Mesenchymal stem cell (in vitro differentiated cells and primary cell): ENCODE data around the gene INHBC.

Experiments
- DNase-seq: peaks from one replicate; pipeline ENCODE4 v3.0.0-alpha.2; 2013
- H2AFZ ChIP-seq: one replicate; pipeline ENCODE4 v1.6.1; 2013; ENCODE audit warnings: low read depth, mild to moderate bottlenecking, control low read depth, inconsistent platforms, low read length, moderate library complexity
- H2AK5ac ChIP-seq: 2 replicates; pipeline ENCODE4 v1.6.1; 2013; ENCODE audit warnings: low read length, moderate library complexity, mild to moderate bottlenecking, inconsistent platforms; ENCODE audit not compliant: severe bottlenecking
- H2BK120ac ChIP-seq: one replicate; pipeline ENCODE4 v1.6.1; 2013; ENCODE audit warnings: low read depth, mild to moderate bottlenecking, inconsistent platforms, low read length, moderate library complexity
- H2BK12ac ChIP-seq, 2 experiments: one replicate each; pipeline ENCODE4 v1.6.1; 2013; ENCODE audit warnings: inconsistent platforms in 2 of 2, low read length in 2 of 2, mild to moderate bottlenecking in 2 of 2, moderate library complexity in 2 of 2, control low read depth in 1 of 2
- H2BK15ac ChIP-seq: one replicate; pipeline ENCODE4 v1.6.1; 2013; ENCODE audit warnings: mild to moderate bottlenecking, low read depth, inconsistent platforms; ENCODE audit not compliant: poor library complexity, severe bottlenecking
- H2BK5ac ChIP-seq: 2 replicates; pipeline ENCODE4 v1.6.1; 2013; ENCODE audit warnings: low read depth, mild to moderate bottlenecking, low read length, control low read depth, inconsistent platforms; ENCODE audit not compliant: poor library complexity, severe bottlenecking
- H3K14ac ChIP-seq, 2 experiments: one replicate each; pipeline ENCODE4 v1.6.1; 2013; ENCODE audit warnings: inconsistent platforms in 2 of 2, low read length in 2 of 2, control low read depth in 1 of 2, mild to moderate bottlenecking in 1 of 2, moderate library complexity in 1 of 2
- H3K18ac ChIP-seq, 2 experiments: one replicate each; pipeline ENCODE4 v1.6.1; 2013; ENCODE audit warnings: inconsistent platforms in 2 of 2, low read length in 2 of 2, control low read depth in 1 of 2, low read depth in 1 of 2, mild to moderate bottlenecking in 1 of 2
- H3K23ac ChIP-seq, 2 experiments: one replicate each; pipeline ENCODE4 v1.6.1; 2013; ENCODE audit warnings: inconsistent platforms in 2 of 2, low read length in 2 of 2, mild to moderate bottlenecking in 2 of 2, moderate library complexity in 2 of 2, control low read depth in 1 of 2
- H3K27ac ChIP-seq: 2 replicates; pipeline ENCODE4 v1.5.1; 2013; ENCODE audit warnings: mild to moderate bottlenecking, moderate library complexity, low read length, control low read depth, inconsistent platforms; ENCODE audit not compliant: poor library complexity, severe bottlenecking
- H3K27me3 ChIP-seq, 2 experiments: 2 replicates each; pipeline versions ENCODE4 v1.6.1 to v1.7.0; 2013; ENCODE audit warnings: low read length in 2 of 2, mild to moderate bottlenecking in 2 of 2, moderate library complexity in 2 of 2, control low read depth in 1 of 2, inconsistent platforms in 1 of 2; ENCODE audit not compliant: control insufficient read depth in 1 of 2, insufficient read depth in 1 of 2
- H3K36me3 ChIP-seq, 2 experiments: 2 replicates each; pipeline versions ENCODE4 v1.6.1 to v1.7.0; 2013; ENCODE audit warnings: low read length in 2 of 2, control low read depth in 1 of 2, inconsistent platforms in 1 of 2, low read depth in 1 of 2, mild to moderate bottlenecking in 1 of 2; ENCODE audit not compliant: insufficient read depth in 2 of 2, control insufficient read depth in 1 of 2
- H3K4ac ChIP-seq, 2 experiments: one replicate each; pipeline ENCODE4 v1.6.1; 2013; ENCODE audit warnings: inconsistent platforms in 2 of 2, low read length in 2 of 2, mild to moderate bottlenecking in 2 of 2, moderate library complexity in 2 of 2, control low read depth in 1 of 2, low read depth in 1 of 2
- H3K4me1 ChIP-seq: 2 replicates; pipeline ENCODE4 v1.6.1; 2013; ENCODE audit warnings: low read depth, low read length, control low read depth; ENCODE audit not compliant: control insufficient read depth, insufficient read depth
- H3K4me2 ChIP-seq: 2 replicates; pipeline ENCODE4 v1.6.1; 2013; ENCODE audit warnings: low read length, mild to moderate bottlenecking, inconsistent platforms; ENCODE audit not compliant: poor library complexity, severe bottlenecking
- H3K4me3 ChIP-seq, 2 experiments: 2 replicates each; pipeline versions ENCODE4 v1.5.1 to v1.7.0; 2013; ENCODE audit warnings: low read length in 2 of 2, mild to moderate bottlenecking in 2 of 2, control low read depth in 1 of 2, low read depth in 1 of 2; ENCODE audit not compliant: insufficient read depth in 1 of 2
- H3K79me1 ChIP-seq: replicated peaks from 2 replicates; pipeline ENCODE4 v1.6.1; 2013; ENCODE audit warnings: mild to moderate bottlenecking, control low read depth, low read length, inconsistent platforms; ENCODE audit not compliant: poor library complexity, severe bottlenecking
- H3K9ac ChIP-seq: 2 replicates; pipeline ENCODE4 v1.7.0; 2013; ENCODE audit warnings: mild to moderate bottlenecking, low read length, moderate library complexity
- H3K9me3 ChIP-seq: 2 replicates; pipeline ENCODE4 v1.7.0; 2013; ENCODE audit warnings: mild to moderate bottlenecking, low read length; ENCODE audit not compliant: control insufficient read depth
- H4K8ac ChIP-seq: one replicate; pipeline ENCODE4 v1.6.1; 2013; ENCODE audit warnings: inconsistent platforms, mild to moderate bottlenecking, low read length, moderate library complexity
- H4K91ac ChIP-seq: one replicate; pipeline ENCODE4 v1.6.1; 2013; ENCODE audit warnings: mild to moderate bottlenecking, low read length, inconsistent platforms
- WGBS: methylation state at CpG from one replicate; pipeline ENCODE4 v1.1.7; 2013; ENCODE audit warnings: mixed read lengths; 5-methylcytosine and 5-hydroxymethylcytosine counted together

INHBC gene

DNA sequence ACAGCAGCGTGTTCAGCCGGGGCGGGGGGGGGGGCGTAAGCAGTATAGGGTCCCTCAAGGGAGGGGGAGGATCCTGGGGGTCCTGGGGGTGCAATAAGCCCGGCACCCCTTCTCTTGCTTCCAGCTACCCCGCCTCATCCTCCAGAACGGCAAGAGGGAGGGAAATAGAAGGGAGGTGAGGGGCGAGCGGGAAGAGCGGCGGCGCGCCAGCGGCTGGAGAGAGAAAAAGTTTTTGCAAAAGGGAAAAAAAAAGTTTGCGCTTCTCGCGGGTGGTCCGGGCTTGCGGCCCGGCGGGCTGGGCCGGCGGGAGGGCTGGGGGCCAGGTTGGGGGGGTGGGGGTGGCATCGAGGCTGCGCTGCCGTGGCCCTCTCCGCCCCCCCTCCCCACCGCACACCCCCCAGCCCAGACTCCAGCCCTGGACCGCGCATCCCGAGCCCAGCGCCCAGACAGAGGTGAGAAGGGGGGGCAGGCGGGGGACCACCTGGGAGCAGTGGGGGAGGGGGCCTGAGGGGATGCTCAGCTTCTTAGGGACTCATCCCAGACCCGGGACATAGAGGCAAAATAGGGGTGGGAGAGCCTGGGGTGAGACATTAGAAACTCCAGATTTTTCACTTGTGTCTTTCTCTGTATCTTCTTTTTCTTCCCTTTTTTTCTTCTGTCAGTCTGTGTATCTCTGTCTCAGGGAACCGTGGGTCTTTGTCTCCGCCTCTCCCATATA lies 25.3 kb downstream of the INHBC start, which contains the start of gene GLI1:
Gene GLI1, plus strand, starts transcription at position 36 of the 718 bp plus-strand sequence. CDS start 3,907 bp downstream, outside the sequence.
- Histone ChIP-seq H2BK5ac (peak within 1 kb of the TSS; percentile 61), H3K36me3 (no peaks in the 10 kb centered on the region), H3K18ac (peak within 1 kb of the TSS; percentile 61 to 69), H3K4ac (peak within 1 kb of the TSS in 1 of 2 experiments; percentile 69), H3K79me1 (peaks cover 2% of the 10 kb centered on the region), H3K4me1 (peaks cover 23% of the 10 kb centered on the region), H2BK15ac (peak within 1 kb of the TSS; percentile 31), H3K9me3 (no peaks in the 10 kb centered on the region), H2BK120ac (peak within 1 kb of the TSS; percentile 1), H3K14ac (no peak within 1 kb of the TSS), H3K4me2 (peak within 1 kb of the TSS; percentile 99), H3K9ac (peak within 1 kb of the TSS; percentile 85), H3K27me3 (peaks cover 9 to 33% of the 10 kb centered on the region in 2 experiments), H3K23ac (no peak within 1 kb of the TSS), H4K91ac (peak within 1 kb of the TSS; percentile 18), H2AFZ (peak within 1 kb of the TSS; percentile 87), H2AK5ac (peak within 1 kb of the TSS; percentile 69), H4K8ac (peak within 1 kb of the TSS; percentile 74), H3K4me3 (peak within 1 kb of the TSS; percentile 59 to 86), H3K27ac (peak within 1 kb of the TSS; percentile 53), H2BK12ac (peak within 1 kb of the TSS; percentile 34 to 80)
- WGBS, result 0% methylated on average over 3 of the region's 36 CpGs
- peak; percentile 32 for DNase-seq

GRCh38 chr12:57460468-57460784 lies 25.8 kb downstream of the INHBC start:
- H3K4me3 ChIP-seq, result peak overlapping the region in 1 of 2 experiments; percentile 23
- H3K9ac ChIP-seq, result peak overlapping the region; percentile 59
- H3K36me3 ChIP-seq, result no peaks in the 10 kb centered on the region
- H3K4me1 ChIP-seq, result peaks cover 18% of the 10 kb centered on the region
- no peak overlapping the region for H2BK120ac ChIP-seq
- H3K4me2 ChIP-seq, result peak overlapping the region; percentile 99
- 3% methylated on average over 6 of the region's 6 CpGs for WGBS
- DNase-seq, result no peak
- H3K79me1 ChIP-seq, result peaks cover 2% of the 10 kb centered on the region
- H3K4ac ChIP-seq, result no peak overlapping the region
- H3K18ac ChIP-seq, result no peak overlapping the region
- no peak overlapping the region for H2AK5ac ChIP-seq
- H3K14ac ChIP-seq, result no peak overlapping the region
- peaks cover 13 to 38% of the 10 kb centered on the region in 2 experiments for H3K27me3 ChIP-seq
- H3K27ac ChIP-seq, result no peak overlapping the region
- H3K23ac ChIP-seq, result no peak overlapping the region
- no peak overlapping the region for H2BK15ac ChIP-seq
- no peak overlapping the region for H2BK5ac ChIP-seq
- H4K91ac ChIP-seq, result no peak overlapping the region
- H3K9me3 ChIP-seq, result no peaks in the 10 kb centered on the region
- no peak overlapping the region for H2AFZ ChIP-seq
- peak overlapping the region in 1 of 2 experiments; percentile 39 for H2BK12ac ChIP-seq
- H4K8ac ChIP-seq, result no peak overlapping the region

DNA sequence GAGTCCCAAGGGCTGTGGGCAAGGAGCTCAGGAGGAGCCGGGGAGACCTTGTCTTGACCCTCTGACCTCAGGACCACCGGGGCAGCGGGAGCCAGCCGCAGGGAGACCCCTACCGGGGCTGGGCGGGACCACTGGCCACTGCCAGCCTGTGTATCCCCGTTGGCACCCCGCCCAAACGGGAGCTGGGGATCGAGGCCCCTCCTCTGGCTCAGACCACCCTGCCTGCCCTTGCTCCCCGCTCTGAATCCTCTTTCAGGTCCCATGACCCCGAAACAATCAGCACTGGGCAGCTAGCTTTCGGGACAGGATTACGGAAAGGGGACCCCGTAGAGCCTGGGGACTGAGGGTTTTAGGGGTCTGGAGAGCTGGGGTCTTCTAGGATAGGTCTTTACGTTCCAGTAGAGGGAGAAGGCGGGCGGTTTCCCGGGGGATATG lies 26.3 kb downstream of the INHBC start:
- Histone ChIP-seq H2BK120ac (no peak overlapping the region), H3K36me3 (no peaks in the 10 kb centered on the region), H2AK5ac (no peak overlapping the region), H3K27me3 (peaks cover 14 to 42% of the 10 kb centered on the region in 2 experiments), H4K91ac (no peak overlapping the region), H2BK12ac (peak overlapping the region in 1 of 2 experiments; percentile 39), H3K4ac (no peak overlapping the region), H3K4me1 (peaks cover 14% of the 10 kb centered on the region), H3K4me2 (peak overlapping the region; percentile 99), H3K18ac (peak overlapping the region in 1 of 2 experiments; percentile 34), H3K9me3 (no peaks in the 10 kb centered on the region), H3K4me3 (peak overlapping the region in 1 of 2 experiments; percentile 42), H2BK5ac (no peak overlapping the region), H2BK15ac (no peak overlapping the region), H2AFZ (no peak overlapping the region), H3K27ac (no peak overlapping the region), H3K14ac (no peak overlapping the region), H3K79me1 (peaks cover 2% of the 10 kb centered on the region), H4K8ac (no peak overlapping the region), H3K9ac (peak overlapping the region; percentile 59), H3K23ac (peak overlapping the region in 1 of 2 experiments; percentile 42)
- no peak for DNase-seq
- WGBS, result 0% methylated on average over 10 of the region's 19 CpGs

- no peak overlapping the region for H3K23ac ChIP-seq
- H3K14ac ChIP-seq, result no peak overlapping the region
- peak overlapping the region; percentile 65 to 97 for H3K18ac ChIP-seq
- no peak overlapping the region for H2BK5ac ChIP-seq
- H2BK120ac ChIP-seq, result no peak overlapping the region
- no peak overlapping the region for H2BK12ac ChIP-seq
- H3K27ac ChIP-seq, result no peak overlapping the region
- WGBS, result 0% methylated on average over 6 of the region's 32 CpGs
- H2AFZ ChIP-seq, result no peak overlapping the region
- H3K4ac ChIP-seq, result no peak overlapping the region
- H3K9ac ChIP-seq, result peak overlapping the region; percentile 59
- peaks cover 2% of the 10 kb centered on the region for H3K79me1 ChIP-seq
- no peaks in the 10 kb centered on the region for H3K9me3 ChIP-seq
- H3K36me3 ChIP-seq, result no peaks in the 10 kb centered on the region
- H3K4me1 ChIP-seq, result peaks cover 12% of the 10 kb centered on the region
- no peak overlapping the region for H2AK5ac ChIP-seq
- no peak overlapping the region for H4K91ac ChIP-seq
- no peak overlapping the region for H2BK15ac ChIP-seq
- H3K4me2 ChIP-seq, result peak overlapping the region; percentile 99
- peak; percentile 72 for DNase-seq
- peak overlapping the region; percentile 68 to 82 for H3K4me3 ChIP-seq
- H4K8ac ChIP-seq, result no peak overlapping the region
- peaks cover 17 to 46% of the 10 kb centered on the region in 2 experiments for H3K27me3 ChIP-seq
Measured at GRCh38 chr12:57461276-57461916, 26.8 kb downstream of the INHBC start.
